GM12875 (cell line): Measurements from ENCODE around the gene MDGA2.
A peak's percentile ranks its signal among the peaks of the same experiment; 100 is the strongest.
"Not testable (repeated sequence)": the region's sequence is repeated elsewhere in the genome, so short reads cannot be mapped to it uniquely, and the experiment has no call there.

ENCODE experiments used
- H3K4me3 ChIP-seq: one replicate; pipeline ENCODE4 v1.5.1; 2011; ENCODE audit warnings: low read depth, low read length, control low read depth
- CTCF ChIP-seq: IDR thresholded peaks from 2 replicates; pipeline ENCODE4 v1.5.1; 2011; ENCODE audit warnings: low read depth, mild to moderate bottlenecking, control low read depth, inconsistent platforms, low read length, moderate library complexity, borderline replicate concordance; ENCODE audit not compliant: insufficient read depth

The MDGA2 gene

GRCh38 chr14:47284283-47284682, 391.1 kb downstream of the MDGA2 start:
- no peak for TF ChIP-seq CTCF
- no peak overlapping the region for H3K4me3 ChIP-seq

- not testable (repeated sequence) for H3K4me3 ChIP-seq
Measured at GRCh38 chr14:47281761-47282160, 393.6 kb downstream of the MDGA2 start.

GRCh38 chr14:47278233-47278842, 397.1 kb downstream of the MDGA2 start:
- TF ChIP-seq CTCF, result peak; percentile 69; the same call in 1 of the 2 replicates

GRCh38 chr14:47277703-47278102, 397.7 kb downstream of the MDGA2 start:
- no peak for TF ChIP-seq CTCF
- H3K4me3 ChIP-seq, result no peak overlapping the region

More at GRCh38 chr14:47278233-47278842, 397.1 kb downstream of the MDGA2 start:
- H3K4me3 ChIP-seq, result no peak overlapping the region

GRCh38 chr14:47276931-47277330, 398.5 kb downstream of the MDGA2 start:
- H3K4me3 ChIP-seq, result no peak overlapping the region
- no peak for TF ChIP-seq CTCF

- H3K4me3 ChIP-seq, result no peak overlapping the region
- TF ChIP-seq CTCF, result no peak
Measured at GRCh38 chr14:47273939-47274338, 401.5 kb downstream of the MDGA2 start.

GRCh38 chr14:47270715-47271114, 404.7 kb downstream of the MDGA2 start:
- no peak for TF ChIP-seq CTCF
- H3K4me3 ChIP-seq, result no peak overlapping the region
